Cardiac muscle cell (in vitro differentiated cells and primary cell): Measurements from ENCODE around the gene AASDH. TPM values are rescaled to one million over a fixed set of nuclear protein-coding genes. Genes with fewer than 3 reads are reported as not detected.

Experiments used
- DNase-seq, 2 donors: peaks; one replicate each; pipeline versions ENCODE4 v3.0.0 to v3.0.0-alpha.2; 2010 to 2017; ENCODE audit warnings: low read depth in 1 of 2, low spot score in 1 of 2
- H3K27ac ChIP-seq: fragments of 200-600 bp; sonication (generic); 2 replicates; pipeline ENCODE4 v1.5.1; 2016
- H3K27me3 ChIP-seq: fragments of 200-600 bp; sonication (generic); 2 replicates; pipeline ENCODE4 v1.6.0; 2016; ENCODE audit warnings: control low read depth
- H3K36me3 ChIP-seq: fragments of 200-600 bp; sonication (generic); 2 replicates; pipeline ENCODE4 v1.5.1; 2016; ENCODE audit warnings: control low read depth
- H3K4me1 ChIP-seq: fragments of 200-600 bp; sonication (generic); 2 replicates; pipeline ENCODE4 v1.8.1; 2017; ENCODE audit warnings: low read depth, mild to moderate bottlenecking, mixed run types
- H3K4me3 ChIP-seq: fragments of 200-600 bp; sonication (generic); 2 replicates; pipeline ENCODE4 v1.5.1; 2016; ENCODE audit warnings: mild to moderate bottlenecking
- H3K9me3 ChIP-seq: fragments of 200-600 bp; sonication (generic); 2 replicates; pipeline ENCODE4 v1.5.1; 2017; ENCODE audit warnings: low read depth, mild to moderate bottlenecking, control low read depth
- polyA plus RNA-seq: library from polyadenylated mRNA; unstranded; fragments of >200 nt; fragmentation: Nextera tagmentation; extraction: Ambion mirVana; gene quantifications from 2 replicates; pipeline ENCODE4 v1.2.1, GENCODE V29; 2016
- total RNA-seq: library from RNA; depleted of rRNA; stranded (reverse); fragments of >200 nt; gene quantifications from 2 replicates; pipeline ENCODE4 v1.2.3, GENCODE V29; 2016
- TF ChIP-seq, protein P1 (sequence below): IDR thresholded peaks from 2 replicates; pipeline ENCODE4 v1.5.1; 2012; ENCODE audit warnings: low read depth, mild to moderate bottlenecking, low read length

The AASDH gene
- total and polyA plus RNA-seq, 2 experiments from 2014 or later = 8.4 to 15.7 TPM

DNA sequence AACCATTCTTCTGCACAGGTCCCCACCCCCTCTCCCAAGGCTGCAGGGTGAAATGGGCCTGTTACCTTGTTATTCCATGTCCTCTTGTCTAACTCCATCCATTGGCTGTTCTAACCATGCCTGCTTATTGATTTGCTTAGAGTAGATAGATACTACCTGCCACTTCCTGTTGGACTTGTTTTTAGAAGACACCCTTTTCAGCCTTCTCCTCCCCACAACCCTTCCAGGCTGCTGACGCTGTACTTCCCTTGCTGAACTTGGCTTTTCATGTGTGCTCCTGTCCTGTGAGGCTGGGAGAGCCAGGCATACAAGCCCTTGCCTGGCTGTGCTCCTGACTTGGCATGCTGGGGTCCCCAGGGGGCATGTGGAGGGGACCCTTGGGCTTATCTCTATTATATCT lies 81.9 kb downstream of the AASDH start:
- DNase-seq = no peak
- Histone ChIP-seq H3K4me3 (no peak overlapping the region), H3K4me1 (no peaks in the 10 kb centered on the region), H3K9me3 (no peaks in the 10 kb centered on the region), H3K27me3 (no peaks in the 10 kb centered on the region), H3K36me3 (no peaks in the 10 kb centered on the region), H3K27ac (no peak overlapping the region)
- TF ChIP-seq, protein P1, sequence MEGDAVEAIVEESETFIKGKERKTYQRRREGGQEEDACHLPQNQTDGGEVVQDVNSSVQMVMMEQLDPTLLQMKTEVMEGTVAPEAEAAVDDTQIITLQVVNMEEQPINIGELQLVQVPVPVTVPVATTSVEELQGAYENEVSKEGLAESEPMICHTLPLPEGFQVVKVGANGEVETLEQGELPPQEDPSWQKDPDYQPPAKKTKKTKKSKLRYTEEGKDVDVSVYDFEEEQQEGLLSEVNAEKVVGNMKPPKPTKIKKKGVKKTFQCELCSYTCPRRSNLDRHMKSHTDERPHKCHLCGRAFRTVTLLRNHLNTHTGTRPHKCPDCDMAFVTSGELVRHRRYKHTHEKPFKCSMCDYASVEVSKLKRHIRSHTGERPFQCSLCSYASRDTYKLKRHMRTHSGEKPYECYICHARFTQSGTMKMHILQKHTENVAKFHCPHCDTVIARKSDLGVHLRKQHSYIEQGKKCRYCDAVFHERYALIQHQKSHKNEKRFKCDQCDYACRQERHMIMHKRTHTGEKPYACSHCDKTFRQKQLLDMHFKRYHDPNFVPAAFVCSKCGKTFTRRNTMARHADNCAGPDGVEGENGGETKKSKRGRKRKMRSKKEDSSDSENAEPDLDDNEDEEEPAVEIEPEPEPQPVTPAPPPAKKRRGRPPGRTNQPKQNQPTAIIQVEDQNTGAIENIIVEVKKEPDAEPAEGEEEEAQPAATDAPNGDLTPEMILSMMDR = no peak

DNA sequence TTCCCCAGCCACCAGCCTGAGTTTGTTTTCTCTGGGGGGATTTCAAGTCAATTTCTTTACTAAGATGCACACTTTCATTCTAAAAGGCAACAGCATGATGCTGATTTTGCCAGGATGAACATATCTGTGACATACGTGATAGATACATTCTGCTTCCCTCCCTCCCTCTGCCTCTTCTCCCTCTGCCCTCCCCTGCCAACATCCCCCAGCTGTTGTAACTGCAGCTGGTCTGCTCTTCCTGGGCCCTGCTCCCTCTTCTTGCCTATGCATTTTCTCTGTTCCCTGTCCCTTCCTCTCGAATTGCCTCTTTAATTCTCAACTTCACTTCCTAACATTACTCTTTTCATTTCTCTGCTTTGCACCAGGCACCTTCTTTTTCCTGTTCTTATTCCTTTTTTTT lies 83.4 kb downstream of the AASDH start:
- DNase-seq = no peak
- no peaks in the 10 kb centered on the region for H3K36me3 ChIP-seq
- H3K27ac ChIP-seq = no peak overlapping the region
- TF ChIP-seq, protein P1 = no peak
- H3K27me3 ChIP-seq = no peaks in the 10 kb centered on the region
- H3K4me3 ChIP-seq = no peak overlapping the region
- no peaks in the 10 kb centered on the region for H3K4me1 ChIP-seq
- no peaks in the 10 kb centered on the region for H3K9me3 ChIP-seq

DNA sequence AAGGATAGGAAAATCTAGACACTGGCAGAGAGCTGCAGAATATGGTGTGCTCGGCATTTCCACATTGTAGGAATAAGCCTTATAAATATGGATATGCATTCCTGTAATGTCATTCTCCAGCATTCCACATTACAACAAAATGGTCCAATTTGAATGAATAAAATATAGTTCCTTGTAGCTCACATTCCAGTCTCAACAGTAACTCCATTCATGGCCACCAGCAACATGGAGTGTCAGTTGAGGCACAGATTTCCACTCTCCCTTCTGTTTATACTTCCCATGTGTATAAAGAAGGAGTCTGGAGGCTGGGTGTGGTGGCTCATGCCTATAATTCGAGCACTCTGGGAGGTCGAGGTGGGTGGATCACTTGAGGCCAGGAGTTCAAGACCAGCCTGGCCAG lies 84.5 kb downstream of the AASDH start:
- no peak for DNase-seq

DNA sequence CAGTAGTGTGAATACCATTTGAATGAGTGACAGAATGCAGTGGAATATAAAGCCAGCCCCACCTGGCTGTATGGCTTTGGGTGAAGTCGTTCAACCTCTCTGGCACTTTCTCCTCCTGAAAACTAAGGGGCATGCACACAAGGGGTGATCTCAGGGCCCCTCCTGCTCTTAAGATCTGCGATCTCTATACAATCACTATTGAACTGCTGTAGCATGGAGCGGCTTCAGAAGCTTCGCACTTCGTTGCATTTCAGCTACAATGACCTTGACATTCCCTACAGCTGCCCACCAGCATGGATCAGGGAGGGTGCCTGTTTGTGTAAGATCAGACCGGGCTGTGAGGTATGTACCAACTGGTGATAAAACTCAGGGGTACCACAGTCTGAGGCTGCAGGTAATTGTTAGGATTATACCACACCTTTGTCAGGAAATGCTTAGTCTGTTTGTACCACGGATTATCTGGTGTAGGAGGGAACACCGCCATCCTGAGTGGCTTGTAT lies 85.2 kb downstream of the AASDH start:
- H3K9me3 ChIP-seq = no peaks in the 10 kb centered on the region
- H3K4me1 ChIP-seq = no peaks in the 10 kb centered on the region
- H3K27me3 ChIP-seq = no peaks in the 10 kb centered on the region
- H3K4me3 ChIP-seq = no peak overlapping the region
- H3K36me3 ChIP-seq = no peaks in the 10 kb centered on the region
- no peak overlapping the region for H3K27ac ChIP-seq
- DNase-seq = no peak
- TF ChIP-seq, protein P1 = no peak

More for the DNA sequence above, 84.5 kb downstream of the AASDH start:
- Histone ChIP-seq H3K27me3 (no peaks in the 10 kb centered on the region), H3K4me3 (no peak overlapping the region), H3K36me3 (no peaks in the 10 kb centered on the region), H3K4me1 (no peaks in the 10 kb centered on the region), H3K9me3 (no peaks in the 10 kb centered on the region), H3K27ac (no peak overlapping the region)
- TF ChIP-seq, protein P1 = no peak

DNA sequence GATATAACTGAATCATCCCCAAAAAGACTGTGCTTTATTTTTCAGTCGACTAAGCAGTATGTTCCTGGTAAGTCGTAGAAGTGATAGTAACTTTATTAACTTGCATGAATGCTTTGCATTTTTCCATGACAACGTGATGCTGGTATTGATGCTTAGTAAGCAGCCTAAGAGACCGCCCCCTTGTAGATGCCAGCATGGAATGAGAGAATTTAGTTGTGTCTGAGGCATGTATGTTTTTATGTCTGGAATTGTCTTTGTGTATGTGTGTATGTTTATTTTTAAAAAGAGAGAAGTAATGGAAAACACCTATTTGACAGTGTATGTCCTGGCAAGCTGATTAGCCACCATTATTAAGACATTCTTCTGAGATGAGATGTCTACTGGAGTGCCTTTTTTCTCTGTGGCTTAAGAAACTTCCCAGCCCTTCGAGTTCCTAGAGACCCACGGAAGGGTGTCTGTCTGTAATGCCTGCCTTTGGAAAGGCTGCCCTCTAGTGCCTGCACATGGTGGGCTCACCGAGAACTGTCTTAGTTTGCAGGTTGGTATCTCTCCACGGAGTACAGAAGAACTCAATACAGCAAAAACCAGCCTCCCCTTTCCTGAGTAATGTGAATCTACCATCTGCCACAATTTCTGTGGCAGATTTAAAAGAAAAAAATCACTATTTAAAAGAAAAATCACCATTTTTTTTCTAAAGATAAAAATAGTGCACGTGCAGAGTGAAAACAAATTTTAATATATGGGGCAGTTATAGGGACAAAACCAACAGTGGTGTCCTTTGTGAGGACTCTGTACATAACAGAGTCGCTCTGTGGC lies 85.9 kb downstream of the AASDH start:
- no peaks in the 10 kb centered on the region for H3K4me1 ChIP-seq
- TF ChIP-seq, protein P1 = peak; percentile 98
- H3K27ac ChIP-seq = no peak overlapping the region
- peak; percentile 78 to 95 for DNase-seq
- H3K27me3 ChIP-seq = no peaks in the 10 kb centered on the region
- no peaks in the 10 kb centered on the region for H3K36me3 ChIP-seq
- no peak overlapping the region for H3K4me3 ChIP-seq
- H3K9me3 ChIP-seq = no peaks in the 10 kb centered on the region
